Bronchial smooth muscle cell (primary cell): ENCODE results near the gene ALKBH4. TPM values are rescaled to one million over a fixed set of nuclear protein-coding genes. Genes with fewer than 3 reads are reported as not detected.

Experiments
- total RNA-seq: library from RNA; depleted of rRNA; stranded (reverse); fragments of >200 nt; gene quantifications from 2 replicates; pipeline ENCODE4 v1.2.1, GENCODE V29; 2014

The ALKBH4 gene, protein sequence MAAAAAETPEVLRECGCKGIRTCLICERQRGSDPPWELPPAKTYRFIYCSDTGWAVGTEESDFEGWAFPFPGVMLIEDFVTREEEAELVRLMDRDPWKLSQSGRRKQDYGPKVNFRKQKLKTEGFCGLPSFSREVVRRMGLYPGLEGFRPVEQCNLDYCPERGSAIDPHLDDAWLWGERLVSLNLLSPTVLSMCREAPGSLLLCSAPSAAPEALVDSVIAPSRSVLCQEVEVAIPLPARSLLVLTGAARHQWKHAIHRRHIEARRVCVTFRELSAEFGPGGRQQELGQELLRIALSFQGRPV
- 11.0 and 11.1 TPM in 2 replicates for total RNA-seq

DNA sequence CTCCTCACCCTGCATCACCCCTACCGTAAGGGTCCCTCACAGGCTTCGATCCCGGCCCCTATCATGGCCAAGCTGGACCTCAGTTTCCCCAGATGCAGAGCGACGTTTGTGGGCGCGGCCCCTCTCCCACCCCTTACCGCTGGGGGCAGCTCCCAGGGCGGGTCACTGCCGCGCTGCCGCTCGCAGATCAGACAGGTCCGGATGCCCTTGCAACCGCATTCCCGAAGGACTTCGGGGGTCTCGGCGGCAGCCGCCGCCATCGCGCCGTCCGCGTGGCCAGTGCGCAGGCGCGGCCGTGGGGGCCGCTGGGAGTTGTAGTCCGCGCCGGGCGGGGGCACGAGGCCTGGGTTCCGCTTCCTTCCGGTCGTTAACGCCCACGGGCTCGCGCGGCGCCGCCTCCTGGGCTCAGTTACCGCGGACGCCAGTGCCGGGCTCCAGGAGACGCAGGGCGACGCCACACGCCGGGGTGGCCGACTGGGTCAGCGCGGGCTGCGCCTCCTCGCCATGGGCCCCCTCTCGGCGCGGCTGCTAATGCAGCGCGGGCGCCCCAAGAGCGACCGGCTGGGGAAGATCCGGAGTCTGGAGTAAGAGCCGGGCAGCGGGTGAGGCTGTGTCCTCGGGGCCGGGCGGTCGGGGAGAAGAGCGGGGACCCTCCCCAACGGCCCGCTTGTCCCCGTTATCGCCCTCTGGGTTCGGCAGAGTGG is at the start of gene ALKBH4, which contains the start of gene LRWD1:
TSS of gene ALKBH4 (minus strand) at position 287 of the 704 bp plus-strand sequence. CDS start at position 260, 27 bp downstream.
TSS of gene LRWD1 (plus strand) at position 408 of the 704 bp plus-strand sequence. CDS start at position 505, 97 bp downstream.

DNA sequence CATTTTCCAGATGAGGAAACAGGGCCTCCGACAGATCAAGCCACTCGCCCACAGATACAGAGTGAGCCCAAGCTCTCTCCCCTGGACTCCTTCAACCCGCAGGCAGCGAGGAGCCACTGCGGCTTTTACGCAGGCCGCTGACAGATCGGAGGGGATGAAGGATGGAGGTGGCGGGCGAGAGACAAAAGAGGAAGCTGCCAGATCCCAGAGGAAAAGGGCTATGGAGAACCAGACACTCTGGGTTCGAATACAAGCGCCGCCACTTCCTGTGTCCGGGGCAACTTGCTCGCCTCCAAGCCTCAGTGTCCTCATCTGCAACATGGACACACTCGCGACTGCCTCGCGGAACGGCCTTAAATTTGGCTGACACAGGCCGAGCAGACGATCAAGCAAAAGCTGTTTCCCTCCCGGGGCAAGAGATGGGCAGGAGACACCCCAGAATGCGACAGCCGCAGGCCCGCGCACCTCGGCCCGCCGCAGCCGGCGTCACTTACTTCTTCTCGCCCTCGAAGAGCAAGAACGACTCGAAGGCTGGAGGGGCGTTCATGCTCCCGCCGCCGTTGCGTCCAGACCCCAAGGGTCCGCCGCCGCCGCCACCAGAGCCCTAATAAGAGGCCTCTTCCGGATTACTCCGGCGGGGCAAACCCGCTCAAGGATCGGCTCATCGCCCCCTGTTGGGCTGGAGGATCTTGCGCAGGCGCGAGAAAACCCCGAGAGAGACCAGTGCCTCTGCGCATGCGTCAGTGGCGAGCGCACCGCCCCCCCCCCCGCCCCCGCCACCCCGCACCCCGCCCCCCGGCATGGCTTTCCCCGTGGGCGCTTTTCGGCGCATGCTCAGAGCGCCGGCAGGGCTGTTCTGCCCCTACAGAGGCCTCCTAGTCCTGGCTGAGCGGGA is 13.9 kb upstream of the ALKBH4 start, which contains the start of gene POLR2J:
TSS of gene POLR2J (minus strand) at position 609 of the 895 bp plus-strand sequence. CDS start at position 547, 62 bp downstream.

DNA sequence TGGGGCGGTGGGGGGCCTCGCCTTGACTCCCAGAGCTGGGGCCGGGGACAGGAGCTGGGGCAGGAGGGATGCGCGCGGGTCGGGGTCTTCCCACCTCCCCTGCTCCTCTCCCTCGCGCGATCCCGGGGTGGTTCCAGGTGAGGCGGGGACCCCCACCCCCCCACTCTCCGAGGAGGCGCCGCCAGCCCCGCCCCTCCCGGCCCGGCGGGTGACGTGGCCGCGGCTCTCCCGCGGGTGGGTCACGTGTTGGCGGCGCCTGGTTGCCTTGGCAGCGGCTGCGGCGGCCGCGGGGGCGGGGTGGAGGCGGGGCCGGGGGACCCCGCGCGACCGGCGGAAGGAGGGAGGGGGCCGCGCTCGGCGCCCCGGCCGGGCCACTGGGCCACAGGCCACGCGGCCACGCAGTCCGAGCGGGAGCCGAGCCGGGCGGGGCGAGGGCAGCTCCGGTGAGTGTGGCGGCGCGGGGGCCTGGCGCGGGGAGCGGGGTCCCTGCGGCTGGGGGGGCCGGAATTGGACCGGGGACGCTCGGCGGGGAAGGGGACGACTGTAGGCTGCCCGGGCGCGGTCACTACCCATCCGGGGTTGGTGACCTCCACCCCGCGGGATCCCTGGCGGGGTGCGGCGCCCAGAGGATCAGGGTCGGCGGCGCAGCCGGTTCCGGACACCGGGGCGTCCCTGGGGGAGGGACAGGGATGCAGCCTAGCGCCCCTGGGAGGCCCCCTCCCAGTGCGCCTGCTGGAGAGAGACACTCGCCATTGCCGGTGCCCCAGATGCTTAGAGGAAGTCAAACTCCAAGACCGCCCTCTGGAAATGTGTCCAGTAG is 31.2 kb downstream of the ALKBH4 start, which contains the start of gene ORAI2:
TSS of gene ORAI2 (plus strand) at position 357 of the 820 bp plus-strand sequence. CDS start 5,382 bp downstream, outside the sequence.

Other genes starting within 250 kb of the ALKBH4 start
- 0.94 and 0.95 TPM in 2 replicates for gene SH2B2, start 178.0 kb downstream of the ALKBH4 start, total RNA-seq
- not detected in 2 replicates for gene SPDYE6, start 108.4 kb downstream of the ALKBH4 start, total RNA-seq
- 9.7 and 14.5 TPM in 2 replicates for gene PRKRIP1, start 68.5 kb downstream of the ALKBH4 start, total RNA-seq
- 27.8 and 27.9 TPM in 2 replicates for gene ORAI2, start 31.3 kb downstream of the ALKBH4 start, total RNA-seq
- gene LRWD1, start 121 bp upstream of the ALKBH4 start, total RNA-seq: 13.5 and 14.7 TPM in 2 replicates
- 23.2 and 29.8 TPM in 2 replicates for gene POLR2J, start 14.1 kb upstream of the ALKBH4 start, total RNA-seq
- 3.2 and 4.6 TPM in 2 replicates for gene RASA4B, start 52.9 kb upstream of the ALKBH4 start, total RNA-seq
- 0.86 and 2.5 TPM in 2 replicates for gene UPK3BL2, start 78.8 kb upstream of the ALKBH4 start, total RNA-seq
- gene SPDYE2, start 86.4 kb upstream of the ALKBH4 start, total RNA-seq: not detected in 2 replicates
- 18.1 and 21.8 TPM in 2 replicates for gene POLR2J3, start 107.7 kb upstream of the ALKBH4 start, total RNA-seq
- gene RASA4, start 151.9 kb upstream of the ALKBH4 start, total RNA-seq: 8.4 and 13.2 TPM in 2 replicates
- 9.3 and 13.2 TPM in 2 replicates for gene UPK3BL1, start 177.9 kb upstream of the ALKBH4 start, total RNA-seq
- not detected in 2 replicates for gene SPDYE2B, start 185.5 kb upstream of the ALKBH4 start, total RNA-seq
- 1.7 and 3.5 TPM in 2 replicates for gene POLR2J2, start 206.8 kb upstream of the ALKBH4 start, total RNA-seq